ENCODE results near the gene IL31RA. TPM values are rescaled to one million over a fixed set of nuclear protein-coding genes. Genes with fewer than 3 reads are reported as not detected.

Gene IL31RA
- total RNA-seq, 1 experiment from 2014 or later = not detected

- DNase-seq (ENCODE audit: low spot score) = no peak
Observed at GRCh38 chr5:55858104-55858503, 6.9 kb downstream of the IL31RA start.

DNA sequence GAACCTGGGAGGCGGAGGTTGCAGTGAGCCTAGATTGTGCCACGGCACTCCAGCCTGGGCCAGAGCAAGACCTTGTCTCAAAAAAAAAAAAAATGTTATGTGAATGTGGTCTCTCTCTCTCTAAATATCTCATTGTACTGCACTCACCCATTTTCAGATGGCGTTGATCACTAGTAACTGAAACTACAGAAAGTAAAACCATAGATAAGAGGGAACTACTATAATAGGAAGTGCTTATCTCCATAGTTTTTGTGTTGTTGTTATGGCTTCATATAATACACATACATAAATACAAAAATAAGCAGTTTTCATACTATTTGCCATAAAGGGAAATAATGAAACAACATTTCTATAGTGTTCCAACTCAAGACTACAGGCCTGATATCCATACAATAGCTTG is 9.1 kb downstream of the IL31RA start:
- no peak for DNase-seq (ENCODE audit: low spot score)

GRCh38 chr5:55860709-55861108 is 9.6 kb downstream of the IL31RA start:
- no peak for DNase-seq (ENCODE audit: low spot score)

DNA sequence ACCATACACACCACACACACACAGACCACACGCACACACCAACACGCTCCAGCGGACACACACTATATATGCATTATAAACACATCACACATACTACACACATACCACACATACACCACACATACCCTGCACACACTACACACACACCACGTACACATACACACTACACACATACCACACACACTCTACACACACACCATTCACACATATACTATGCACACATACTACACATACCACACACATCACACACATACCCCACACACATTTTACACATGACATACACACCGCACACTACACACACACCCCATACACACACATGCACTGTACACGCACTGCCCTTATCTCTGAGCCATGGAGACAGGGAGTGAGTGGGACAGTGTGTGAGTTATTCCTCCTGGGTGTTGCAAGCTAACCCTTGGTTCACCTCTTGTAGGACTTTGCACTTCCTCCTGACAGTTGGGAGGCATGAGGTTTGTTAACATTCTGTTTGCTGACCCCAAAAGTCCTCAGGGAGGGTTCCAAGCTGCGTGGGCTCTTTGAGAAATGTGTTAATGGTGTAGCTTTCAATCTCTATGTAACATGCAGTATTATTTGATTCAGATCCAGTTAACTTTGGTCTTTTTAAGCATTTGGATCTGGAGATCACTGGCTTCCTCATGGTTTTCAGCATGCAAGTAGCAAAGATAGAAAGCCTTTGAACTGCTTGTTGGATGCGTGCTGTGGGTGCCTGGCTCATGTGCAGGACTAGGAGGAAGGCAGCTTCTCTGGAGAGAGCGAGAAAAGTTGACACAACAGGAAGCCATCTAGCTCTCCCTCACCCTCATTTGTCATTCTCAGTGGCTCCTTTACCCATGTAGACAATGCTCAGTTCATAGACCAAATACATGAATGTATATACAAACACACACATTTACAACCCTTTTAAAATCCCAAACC is 13.7 kb downstream of the IL31RA start:
- no peak for DNase-seq (ENCODE audit: low spot score)

DNA sequence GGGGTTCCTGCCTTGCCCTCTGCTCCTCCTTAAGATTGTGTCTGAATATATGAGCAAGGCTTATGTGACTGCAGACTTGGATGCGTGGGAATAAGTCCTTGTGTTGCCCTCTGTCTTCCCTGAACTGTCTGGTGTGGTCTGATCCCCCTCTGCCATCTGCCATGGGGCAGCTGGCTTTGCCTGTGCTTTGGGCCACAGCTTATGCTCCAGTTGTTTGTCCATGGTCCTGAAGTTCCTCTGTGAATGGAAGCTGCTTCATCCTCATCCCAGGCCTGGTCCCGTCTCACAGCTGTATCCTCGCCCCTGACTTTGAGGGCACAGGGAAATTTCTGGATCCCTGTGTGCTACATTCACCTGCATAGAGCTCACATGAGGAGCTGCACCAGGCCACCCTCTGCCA is 14.7 kb downstream of the IL31RA start:
- DNase-seq (ENCODE audit: low spot score) = no peak

GRCh38 chr5:55866485-55866884 is 15.3 kb downstream of the IL31RA start:
- DNase-seq (ENCODE audit: low spot score) = no peak

- no peak for DNase-seq (ENCODE audit: low spot score)
Observed at GRCh38 chr5:55866934-55867333, 15.8 kb downstream of the IL31RA start.

DNA sequence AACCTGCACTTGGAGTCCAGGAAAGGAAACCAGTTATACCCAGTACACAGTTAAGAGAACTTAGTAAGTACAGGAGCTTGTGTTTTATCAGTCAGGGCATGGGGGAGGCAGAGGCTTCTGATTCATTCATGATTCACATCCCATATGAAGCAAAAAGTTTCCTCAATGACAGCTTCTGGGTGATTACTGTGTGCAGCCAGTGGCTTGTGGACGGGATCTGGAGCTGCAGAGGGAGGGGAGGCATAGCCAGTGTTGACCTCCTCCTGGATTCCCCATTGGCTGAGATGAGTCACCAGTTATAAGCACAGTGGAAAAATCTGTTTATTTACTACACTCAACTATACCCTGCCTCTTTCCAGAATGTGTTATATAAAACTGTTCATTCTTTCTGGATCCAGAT is 17.7 kb downstream of the IL31RA start:
- DNase-seq (ENCODE audit: low spot score) = no peak

DNA sequence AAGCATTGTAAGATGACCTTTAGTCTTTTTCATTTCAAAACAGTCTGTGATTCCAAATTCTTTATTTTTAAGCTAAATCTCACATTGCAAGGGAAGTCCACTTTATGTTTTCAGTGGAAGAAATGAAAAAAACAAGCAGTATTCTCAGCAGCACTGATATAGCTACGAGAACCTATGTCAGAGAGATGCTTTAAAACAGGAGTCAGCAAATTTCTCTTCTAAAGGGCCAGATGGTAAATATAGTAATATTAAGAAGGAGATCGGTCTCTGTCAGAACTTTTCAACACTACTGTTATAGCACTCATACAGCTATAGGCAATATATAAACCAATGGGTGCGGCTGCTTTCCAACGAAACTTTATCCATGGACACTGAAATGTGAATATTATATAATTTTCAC is 18.7 kb downstream of the IL31RA start:
- no peak for DNase-seq (ENCODE audit: low spot score)

- no peak for DNase-seq (ENCODE audit: low spot score)
Observed at GRCh38 chr5:55873234-55873633, 22.1 kb downstream of the IL31RA start.

DNA sequence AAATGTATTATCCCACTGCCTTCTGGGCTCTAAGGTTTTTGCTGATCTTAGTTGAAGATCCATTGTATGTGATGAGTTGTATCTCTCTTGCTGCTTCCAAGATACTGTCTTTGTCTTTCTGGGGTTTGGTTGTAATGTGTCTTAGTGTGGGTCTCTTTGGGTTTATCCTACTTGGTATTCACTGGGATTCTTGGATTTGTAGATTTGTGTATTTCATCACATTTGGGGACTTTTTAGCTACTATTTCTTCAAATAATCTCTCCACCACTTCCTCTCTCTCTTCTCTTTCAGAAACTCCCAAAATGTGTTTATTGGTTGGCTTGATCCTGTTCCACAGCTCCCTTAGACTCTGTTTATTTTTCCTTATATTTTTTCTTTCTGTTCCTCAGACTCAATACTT is 26.5 kb downstream of the IL31RA start:
- DNase-seq (ENCODE audit: low spot score) = no peak

- DNase-seq (ENCODE audit: low spot score) = no peak
Observed at GRCh38 chr5:55880453-55880852, 29.3 kb downstream of the IL31RA start.

DNA sequence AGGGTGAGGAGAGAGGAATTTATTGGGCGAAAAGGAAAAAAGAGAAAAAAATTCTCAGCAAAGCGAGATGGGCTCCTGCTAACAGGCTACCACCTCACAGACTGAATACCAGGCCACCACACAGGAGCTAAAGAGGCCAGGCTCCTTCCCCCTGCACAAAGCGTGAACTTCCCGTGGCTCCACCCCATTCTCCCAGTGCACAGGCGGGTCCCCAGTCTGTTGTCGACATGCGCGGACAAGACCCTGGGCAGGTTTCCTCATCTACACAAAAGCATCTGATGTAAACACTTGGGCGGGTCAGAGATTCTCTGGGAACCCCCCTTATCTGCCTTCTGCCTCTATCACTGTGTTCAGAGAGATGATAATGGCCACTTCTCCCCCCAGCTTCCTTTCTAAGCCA is 34.2 kb downstream of the IL31RA start:
- no peak for DNase-seq (ENCODE audit: low spot score)

DNA sequence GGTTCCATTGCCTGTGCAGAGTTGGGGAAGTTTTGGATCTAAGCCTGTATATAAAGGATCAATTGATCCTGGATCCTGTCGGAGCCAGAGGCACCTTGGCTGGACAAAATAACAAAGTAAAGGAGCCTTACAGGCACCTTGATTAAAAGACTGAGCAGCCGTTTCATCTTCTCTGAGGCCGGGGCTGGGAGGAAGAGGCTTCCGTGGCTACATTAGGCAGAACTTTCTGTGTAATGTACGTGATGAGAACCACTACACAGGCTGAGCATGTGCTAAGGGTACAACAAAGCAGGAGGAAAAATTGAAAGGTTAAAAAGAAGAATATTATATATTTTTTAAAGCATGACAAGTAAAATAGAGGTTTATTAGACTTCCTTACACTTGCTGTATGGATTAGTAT is 37.0 kb downstream of the IL31RA start:
- no peak for DNase-seq (ENCODE audit: low spot score)

DNA sequence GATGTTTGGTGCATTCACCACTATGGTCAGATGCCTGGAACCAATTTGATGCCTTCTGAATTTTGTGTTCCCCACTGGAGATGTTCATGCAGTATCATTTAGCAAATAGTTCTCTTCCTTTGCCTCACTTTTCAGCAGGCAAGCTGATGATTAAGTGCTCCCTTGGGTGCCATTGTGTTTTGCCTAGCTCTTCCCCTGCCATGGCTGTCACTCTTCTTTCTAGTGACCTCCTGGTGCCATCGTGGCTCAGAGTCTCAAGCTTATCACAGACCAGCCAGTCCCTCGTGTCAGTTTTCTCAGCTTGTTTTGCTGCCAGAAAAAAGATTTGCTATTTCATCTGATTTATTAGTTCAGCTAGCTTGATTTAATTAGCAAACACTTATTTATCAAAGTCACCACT is 41.3 kb downstream of the IL31RA start:
- DNase-seq (ENCODE audit: low spot score) = no peak

DNA sequence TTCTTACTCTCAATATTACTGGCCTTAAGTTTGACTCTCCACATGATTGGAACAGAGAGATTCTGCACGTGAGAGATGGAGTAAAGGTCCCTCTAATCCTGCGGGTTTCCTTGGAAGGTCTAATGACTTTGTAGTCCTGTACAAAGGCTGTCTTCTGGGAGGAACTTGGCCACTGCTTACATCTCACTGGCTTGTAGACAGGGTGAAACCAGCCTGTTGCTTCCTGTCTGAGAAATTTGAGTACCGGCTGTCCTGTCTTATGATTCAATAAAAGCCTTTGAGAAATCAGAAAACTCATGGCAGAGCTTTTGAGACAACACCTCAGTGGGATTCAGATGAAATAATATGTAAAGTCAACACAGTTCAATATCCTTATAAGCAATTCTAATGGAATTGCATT is 43.0 kb downstream of the IL31RA start:
- DNase-seq (ENCODE audit: low spot score) = no peak

- no peak for DNase-seq (ENCODE audit: low spot score)
Observed at GRCh38 chr5:55895346-55895745, 44.2 kb downstream of the IL31RA start.

DNA sequence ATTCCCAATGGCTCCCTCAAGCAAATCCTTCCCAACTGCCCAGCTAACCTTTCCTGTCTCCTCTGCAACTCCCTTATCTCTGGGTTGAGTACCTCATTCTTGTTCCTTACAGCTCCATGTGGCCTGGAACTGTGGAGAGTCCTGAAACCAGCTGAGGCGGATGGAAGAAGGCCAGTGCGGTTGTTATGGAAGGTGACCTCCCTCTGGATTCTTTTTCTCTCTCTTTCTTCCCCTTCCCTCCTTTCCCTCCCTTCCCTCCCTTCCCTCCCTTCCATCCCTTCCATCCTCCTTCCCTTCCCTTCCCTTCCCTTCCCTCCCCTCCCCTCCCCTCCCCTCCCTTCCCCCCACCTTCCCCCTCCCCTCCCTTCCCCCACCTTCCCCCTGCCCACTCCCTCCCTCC is 45.1 kb downstream of the IL31RA start:
- DNase-seq (ENCODE audit: low spot score) = no peak

GRCh38 chr5:55896663-55897062 is 45.5 kb downstream of the IL31RA start:
- no peak for DNase-seq (ENCODE audit: low spot score)

DNA sequence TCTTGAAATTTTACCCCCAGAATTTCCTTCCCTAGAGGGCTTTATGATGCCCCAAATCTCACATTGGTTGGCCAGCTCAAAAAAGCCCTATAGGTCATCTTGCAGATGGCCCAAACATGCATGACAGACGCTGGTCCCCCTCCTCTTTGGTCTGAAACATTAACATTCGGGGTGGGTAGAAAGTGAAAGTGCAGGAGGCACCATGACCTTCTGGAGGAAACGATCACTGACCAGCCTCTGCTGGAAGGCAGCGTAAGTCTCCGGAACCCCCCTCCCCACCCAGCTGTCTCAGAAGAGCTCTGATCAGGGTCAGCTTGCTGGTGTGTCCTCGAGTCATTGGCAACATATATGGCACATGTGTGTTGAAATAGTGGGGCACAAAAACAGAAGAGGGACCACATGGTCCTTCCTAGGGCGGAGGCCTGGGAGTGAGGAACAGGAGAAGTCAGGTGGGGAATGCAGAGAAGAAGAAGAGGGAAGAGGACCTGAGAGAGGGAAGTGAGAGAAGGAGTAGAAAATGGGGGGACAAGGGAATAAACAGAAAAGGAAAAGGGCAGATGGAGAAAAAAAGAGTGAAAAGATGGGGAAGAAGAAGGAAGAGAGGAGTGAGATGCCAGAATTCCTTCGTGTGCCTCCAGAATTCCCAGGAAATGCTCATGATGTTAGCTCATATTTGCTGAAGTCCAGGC is 46.2 kb downstream of the IL31RA start:
- DNase-seq (ENCODE audit: low spot score) = no peak

- no peak for DNase-seq (ENCODE audit: low spot score)
Observed at GRCh38 chr5:55897905-55898304, 46.7 kb downstream of the IL31RA start.

DNA sequence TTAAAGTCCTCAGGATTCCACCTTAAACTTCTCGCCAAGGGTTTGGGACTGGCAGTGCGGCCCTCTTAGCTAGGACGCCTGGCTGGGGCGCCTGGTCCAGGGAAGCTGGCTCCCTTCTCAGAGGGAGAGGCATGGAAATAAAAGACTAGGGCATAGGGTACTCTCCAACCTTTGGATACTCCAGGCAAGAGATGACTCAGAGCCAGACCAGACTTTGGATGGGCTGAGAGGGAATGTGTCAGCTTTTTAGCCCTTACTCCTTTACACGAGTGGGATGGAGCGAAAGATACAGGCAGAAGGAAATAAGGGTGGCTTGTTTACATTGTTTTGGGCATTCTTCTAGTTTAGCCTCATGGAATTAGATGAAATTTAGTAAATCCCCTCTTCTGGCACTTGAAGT is 48.2 kb downstream of the IL31RA start:
- no peak for DNase-seq (ENCODE audit: low spot score)

DNA sequence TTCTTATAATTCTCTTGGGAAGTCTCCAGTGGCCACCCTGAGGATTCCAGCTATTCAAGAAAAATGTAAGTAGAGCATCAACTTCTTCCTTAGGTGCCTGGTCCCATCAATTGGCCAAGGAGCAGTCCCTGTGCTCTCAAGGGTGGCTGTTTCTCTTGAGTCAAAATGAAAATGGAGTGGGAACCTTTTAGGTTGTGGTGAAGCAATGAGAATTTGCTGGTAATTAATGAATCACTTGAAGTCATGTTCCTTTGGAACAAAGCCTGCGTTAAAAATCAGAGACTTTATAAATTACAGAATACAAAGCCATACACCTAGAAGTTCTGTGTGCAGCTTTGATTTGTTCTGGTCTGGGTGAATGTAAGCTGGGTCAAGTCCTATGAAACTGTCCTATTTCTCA is 48.9 kb downstream of the IL31RA start:
- DNase-seq (ENCODE audit: low spot score) = no peak

All from HT-29 (cell line).